ENCODE results near the gene C2CD2. TPM values are rescaled to one million over a fixed set of nuclear protein-coding genes. Genes with fewer than 3 reads are reported as not detected.

C2CD2 gene
- total RNA-seq, 1 donor from 2014 or later = 34.3 TPM

DNA sequence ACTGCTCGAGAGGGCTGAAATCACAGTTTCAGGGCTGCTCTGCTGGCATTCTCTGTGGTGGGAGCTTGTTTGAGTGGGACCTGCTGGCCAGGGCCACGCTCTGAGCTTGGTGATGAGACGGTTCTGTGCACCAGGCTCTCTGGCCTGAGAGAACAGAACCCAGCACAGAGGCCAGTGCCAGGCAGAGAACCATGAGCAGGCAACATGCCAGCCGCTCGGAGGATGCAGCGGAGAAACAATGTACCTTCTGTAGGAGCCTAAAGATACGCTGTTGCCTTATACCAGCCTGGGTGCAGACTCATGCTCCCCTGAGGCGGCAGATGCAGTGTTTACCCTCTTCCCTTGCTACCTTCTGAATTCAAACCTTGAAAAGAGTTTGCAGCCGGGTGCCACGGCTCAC lies 10.0 kb downstream of the C2CD2 start:
- Mint-ChIP-seq H3K27ac (ENCODE audit: unreplicated experiment) (no peak overlapping the region), H3K9me3 (ENCODE audit: unreplicated experiment) (no peaks in the 10 kb centered on the region), H3K27me3 (ENCODE audit: unreplicated experiment) (peaks cover 2% of the 10 kb centered on the region), H3K4me3 (ENCODE audit: unreplicated experiment) (no peak overlapping the region), H3K36me3 (ENCODE audit: low read depth, unreplicated experiment) (peaks cover 6% of the 10 kb centered on the region), H3K4me1 (ENCODE audit: unreplicated experiment) (peaks cover 13% of the 10 kb centered on the region)
- no peak for DNase-seq (ENCODE audit: low spot score)
- TF ChIP-seq, protein P1, sequence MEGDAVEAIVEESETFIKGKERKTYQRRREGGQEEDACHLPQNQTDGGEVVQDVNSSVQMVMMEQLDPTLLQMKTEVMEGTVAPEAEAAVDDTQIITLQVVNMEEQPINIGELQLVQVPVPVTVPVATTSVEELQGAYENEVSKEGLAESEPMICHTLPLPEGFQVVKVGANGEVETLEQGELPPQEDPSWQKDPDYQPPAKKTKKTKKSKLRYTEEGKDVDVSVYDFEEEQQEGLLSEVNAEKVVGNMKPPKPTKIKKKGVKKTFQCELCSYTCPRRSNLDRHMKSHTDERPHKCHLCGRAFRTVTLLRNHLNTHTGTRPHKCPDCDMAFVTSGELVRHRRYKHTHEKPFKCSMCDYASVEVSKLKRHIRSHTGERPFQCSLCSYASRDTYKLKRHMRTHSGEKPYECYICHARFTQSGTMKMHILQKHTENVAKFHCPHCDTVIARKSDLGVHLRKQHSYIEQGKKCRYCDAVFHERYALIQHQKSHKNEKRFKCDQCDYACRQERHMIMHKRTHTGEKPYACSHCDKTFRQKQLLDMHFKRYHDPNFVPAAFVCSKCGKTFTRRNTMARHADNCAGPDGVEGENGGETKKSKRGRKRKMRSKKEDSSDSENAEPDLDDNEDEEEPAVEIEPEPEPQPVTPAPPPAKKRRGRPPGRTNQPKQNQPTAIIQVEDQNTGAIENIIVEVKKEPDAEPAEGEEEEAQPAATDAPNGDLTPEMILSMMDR (IDR thresholded peaks at IDR 0.05; ENCODE audit: unreplicated experiment) = no peak

GRCh38 chr21:41942457-41942856 lies 11.4 kb downstream of the C2CD2 start:
- H3K27ac Mint-ChIP-seq (ENCODE audit: unreplicated experiment) = no peak overlapping the region
- DNase-seq (ENCODE audit: low spot score) = no peak
- peaks cover 5% of the 10 kb centered on the region for H3K4me1 Mint-ChIP-seq (ENCODE audit: unreplicated experiment)

GRCh38 chr21:41941941-41942340 lies 11.9 kb downstream of the C2CD2 start:
- Mint-ChIP-seq H3K36me3 (ENCODE audit: low read depth, unreplicated experiment) (peaks cover 6% of the 10 kb centered on the region), H3K4me3 (ENCODE audit: unreplicated experiment) (no peak overlapping the region), H3K27ac (ENCODE audit: unreplicated experiment) (no peak overlapping the region), H3K4me1 (ENCODE audit: unreplicated experiment) (peaks cover 5% of the 10 kb centered on the region), H3K9me3 (ENCODE audit: unreplicated experiment) (no peaks in the 10 kb centered on the region), H3K27me3 (ENCODE audit: unreplicated experiment) (peaks cover 2% of the 10 kb centered on the region)
- DNase-seq (ENCODE audit: low spot score) = no peak
- TF ChIP-seq, protein P1 (IDR thresholded peaks at IDR 0.05; ENCODE audit: unreplicated experiment) = no peak

More at GRCh38 chr21:41942457-41942856, 11.4 kb downstream of the C2CD2 start:
- Mint-ChIP-seq H3K9me3 (ENCODE audit: unreplicated experiment) (no peaks in the 10 kb centered on the region), H3K36me3 (ENCODE audit: low read depth, unreplicated experiment) (peaks cover 6% of the 10 kb centered on the region), H3K27me3 (ENCODE audit: unreplicated experiment) (peaks cover 2% of the 10 kb centered on the region), H3K4me3 (ENCODE audit: unreplicated experiment) (no peak overlapping the region)
- TF ChIP-seq, protein P1 (IDR thresholded peaks at IDR 0.05; ENCODE audit: unreplicated experiment) = no peak

DNA sequence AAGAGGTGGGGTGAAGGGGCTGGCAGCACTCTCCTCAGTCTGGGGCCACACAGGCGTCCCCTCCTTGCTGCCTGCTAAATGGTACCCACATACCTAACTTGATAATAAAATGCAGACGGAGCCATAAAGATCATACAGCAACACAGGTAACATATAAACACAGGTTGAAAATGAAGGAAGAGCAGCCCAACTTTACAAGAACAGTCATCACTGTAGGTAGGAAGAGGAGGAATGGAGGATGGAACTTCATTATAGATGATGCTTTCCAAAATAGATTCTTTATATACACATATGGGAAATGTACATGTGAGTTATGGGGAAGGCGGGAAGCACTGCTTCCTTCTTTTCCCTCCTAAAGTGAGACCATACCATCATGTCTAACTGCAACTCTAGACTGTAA lies 13.4 kb downstream of the C2CD2 start:
- TF ChIP-seq, protein P1 (IDR thresholded peaks at IDR 0.05; ENCODE audit: unreplicated experiment) = no peak
- Mint-ChIP-seq H3K27me3 (ENCODE audit: unreplicated experiment) (peaks cover 2% of the 10 kb centered on the region), H3K27ac (ENCODE audit: unreplicated experiment) (no peak overlapping the region), H3K36me3 (ENCODE audit: low read depth, unreplicated experiment) (peaks cover 6% of the 10 kb centered on the region), H3K4me1 (ENCODE audit: unreplicated experiment) (no peaks in the 10 kb centered on the region), H3K4me3 (ENCODE audit: unreplicated experiment) (no peak overlapping the region), H3K9me3 (ENCODE audit: unreplicated experiment) (no peaks in the 10 kb centered on the region)
- no peak for DNase-seq (ENCODE audit: low spot score)

- TF ChIP-seq, protein P1 (IDR thresholded peaks at IDR 0.05; ENCODE audit: unreplicated experiment) = no peak
- Mint-ChIP-seq H3K36me3 (ENCODE audit: low read depth, unreplicated experiment) (peaks cover 8% of the 10 kb centered on the region), H3K4me1 (ENCODE audit: unreplicated experiment) (no peaks in the 10 kb centered on the region), H3K27ac (ENCODE audit: unreplicated experiment) (no peak overlapping the region), H3K9me3 (ENCODE audit: unreplicated experiment) (no peaks in the 10 kb centered on the region), H3K27me3 (ENCODE audit: unreplicated experiment) (peaks cover 4% of the 10 kb centered on the region), H3K4me3 (ENCODE audit: unreplicated experiment) (no peak overlapping the region)
- DNase-seq (ENCODE audit: low spot score) = no peak
Observed at GRCh38 chr21:41939391-41939790, 14.4 kb downstream of the C2CD2 start.

Measured in endothelial cell (in vitro differentiated cells).